GM18519 (cell line): Measurements from ENCODE around the gene ERBIN.

ENCODE experiments used
- ATAC-seq: cut with Tn5 transposase; IDR thresholded peaks from one replicate; pipeline ENCODE4 v1.9.1; 2021; ENCODE audit warnings: mild to moderate bottlenecking, moderate library complexity; ENCODE audit not compliant: unreplicated experiment, low FRiP score

ERBIN gene

DNA sequence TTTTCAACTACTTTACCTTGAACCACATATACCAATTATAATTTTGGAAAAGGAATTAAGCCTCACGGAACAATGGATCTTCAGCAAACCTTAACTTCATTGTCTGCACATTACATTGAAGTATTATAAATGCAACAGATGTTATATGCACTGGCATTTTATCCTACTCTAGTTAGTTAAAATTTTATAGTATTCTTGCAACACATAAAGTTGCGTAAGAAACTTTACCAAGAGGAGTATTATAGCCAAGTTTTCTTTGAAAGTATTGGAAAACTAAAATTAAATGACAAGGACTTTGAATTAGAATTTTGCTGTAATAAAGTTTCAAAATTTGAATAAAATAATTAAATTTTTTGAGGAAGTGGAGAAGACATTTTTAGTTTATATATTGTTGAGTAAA lies 154.3 kb downstream of the ERBIN start:
- no peak for ATAC-seq

DNA sequence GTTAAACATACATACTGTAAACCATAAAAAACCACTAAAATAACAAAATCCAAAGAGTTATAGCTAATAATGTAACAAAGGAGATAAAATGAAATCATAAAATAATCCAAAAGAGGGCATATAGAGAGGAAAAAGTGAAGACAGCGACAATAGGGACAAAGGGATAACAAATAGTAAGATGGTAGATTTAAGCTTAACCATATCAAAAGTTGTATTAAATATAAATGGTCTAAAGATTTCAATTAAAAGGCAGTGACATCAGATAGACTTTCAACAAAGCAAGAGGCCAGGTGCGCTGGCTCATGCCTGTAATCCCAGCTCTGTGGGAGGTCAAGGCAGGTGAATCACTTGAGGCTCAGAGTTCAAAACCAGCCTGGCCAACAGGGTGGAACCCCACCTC lies 163.0 kb downstream of the ERBIN start:
- no peak for ATAC-seq

DNA sequence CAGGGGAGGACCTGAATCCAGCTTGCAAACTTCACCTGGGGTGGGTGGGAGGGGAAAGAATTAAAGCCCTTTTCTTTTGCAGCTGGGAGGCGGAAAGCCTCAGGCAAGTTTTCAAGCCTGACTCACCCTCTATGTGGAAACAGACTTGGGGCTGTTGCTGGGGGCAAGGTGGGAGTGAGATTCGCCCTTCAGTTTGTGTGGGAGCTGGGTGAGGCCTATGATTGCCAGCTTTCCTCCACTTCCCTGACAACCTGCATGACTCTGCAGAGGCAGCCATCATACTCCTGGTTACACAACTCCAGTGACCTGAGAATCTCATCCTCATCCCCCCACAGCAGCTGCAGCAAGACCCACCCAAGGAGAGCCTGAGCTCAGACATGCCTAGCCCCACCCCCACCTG lies 174.5 kb downstream of the ERBIN start:
- no peak for ATAC-seq

DNA sequence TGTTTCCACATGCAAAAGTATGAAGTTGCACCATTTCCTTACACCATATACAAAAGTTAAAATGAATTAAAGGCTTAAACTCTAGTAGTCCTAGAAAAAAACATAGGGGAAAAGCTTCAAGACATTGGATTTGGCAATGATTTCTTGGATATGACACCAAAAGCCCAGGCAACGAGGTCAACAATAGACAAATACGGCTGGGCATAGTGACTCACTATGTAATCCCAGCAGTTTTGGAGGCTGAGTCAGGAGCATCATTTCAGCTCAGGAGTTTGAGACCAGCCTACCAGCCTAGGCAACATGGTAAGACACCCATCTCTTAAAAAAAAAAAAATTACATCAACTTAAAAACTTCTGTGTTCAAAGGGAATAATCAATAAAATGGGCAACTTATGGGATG lies 186.8 kb downstream of the ERBIN start:
- no peak for ATAC-seq

DNA sequence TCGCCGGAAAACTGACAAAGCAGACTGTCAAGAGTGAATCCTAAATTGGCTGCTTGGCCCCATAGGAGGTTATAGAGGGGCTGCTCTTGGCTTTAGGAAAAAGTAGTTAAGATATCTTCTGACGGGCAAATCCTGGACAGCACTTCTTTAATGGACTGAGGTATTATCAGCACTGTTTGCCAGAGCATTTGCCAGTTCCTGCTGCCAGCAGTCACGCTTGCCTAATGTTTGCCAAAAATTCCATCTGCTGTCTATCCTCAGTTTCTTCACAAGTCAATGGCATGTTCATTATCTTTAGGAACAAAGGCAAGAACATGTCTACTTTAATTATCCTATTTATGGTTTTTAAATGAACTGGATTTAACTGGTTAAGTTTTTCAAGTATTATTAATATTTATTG lies 191.9 kb downstream of the ERBIN start:
- ATAC-seq = no peak

DNA sequence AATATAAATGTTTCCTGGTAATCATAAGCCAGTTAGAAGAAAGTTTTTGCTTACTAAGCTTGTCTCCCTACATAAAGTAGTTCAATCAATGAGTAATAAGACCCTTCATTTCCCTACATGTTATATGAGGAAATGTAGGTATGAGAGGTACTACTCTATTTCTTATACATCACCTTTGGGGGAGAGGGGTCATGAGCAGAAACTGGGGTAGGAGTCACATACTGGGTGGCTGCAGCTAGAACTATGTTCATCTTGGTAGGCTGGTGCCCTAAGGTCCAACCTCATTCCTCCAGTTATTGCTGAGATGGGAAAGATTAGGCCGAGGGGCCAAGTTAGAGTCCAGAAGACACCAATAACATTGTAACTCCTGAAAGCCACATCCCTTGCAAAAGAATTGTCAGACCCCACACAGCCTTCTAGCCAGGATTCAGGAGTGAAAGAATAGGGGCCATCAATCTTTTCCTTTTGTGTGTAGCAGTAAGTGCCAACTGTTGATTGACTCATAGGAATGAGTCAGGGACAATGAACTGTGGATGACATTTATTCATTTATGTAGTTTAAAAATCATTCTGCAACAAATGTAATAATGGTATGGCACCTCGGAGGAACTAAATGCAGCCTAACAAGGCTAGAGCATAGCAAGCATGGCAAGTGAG lies 196.1 kb downstream of the ERBIN start:
- no peak for ATAC-seq

DNA sequence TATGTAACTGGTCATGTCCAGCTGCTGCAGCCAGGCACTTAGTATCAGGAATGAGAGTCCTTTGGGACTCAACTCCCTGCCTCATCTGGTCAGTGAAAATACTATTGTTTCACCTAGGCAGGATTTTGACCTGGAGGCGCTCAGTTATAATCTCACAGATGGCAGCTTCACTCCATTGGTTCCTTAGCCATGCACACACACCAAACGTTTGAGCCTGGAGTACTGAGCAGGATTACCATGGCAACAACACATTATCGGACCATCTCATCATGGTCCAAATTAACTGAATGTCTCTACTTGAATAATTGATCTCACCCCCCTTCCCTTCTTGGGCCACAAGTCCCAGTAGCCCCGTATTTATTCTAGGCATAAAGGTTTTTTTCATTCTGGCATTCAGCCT lies 202.8 kb downstream of the ERBIN start:
- no peak for ATAC-seq

DNA sequence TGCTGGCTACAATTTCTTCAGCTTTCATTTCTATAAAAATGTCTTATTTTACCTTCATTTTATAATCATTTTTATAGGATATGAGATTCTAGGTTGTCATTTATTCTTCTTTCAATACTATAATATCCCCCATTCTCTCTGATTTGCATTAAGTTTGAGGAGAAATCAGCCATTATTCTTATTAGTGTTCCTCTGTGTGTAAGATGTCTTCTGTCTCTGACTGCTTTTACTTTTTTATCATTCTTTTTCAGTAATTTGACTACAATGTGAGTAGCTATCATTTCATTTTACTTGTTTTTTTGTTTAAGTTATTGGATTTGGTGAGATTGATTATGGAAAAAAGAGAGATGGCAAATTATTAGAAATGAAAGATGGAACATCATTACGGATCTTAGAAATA lies 204.1 kb downstream of the ERBIN start:
- ATAC-seq = no peak
